Kidney epithelial cell (primary cell): ENCODE data around the gene ZWILCH. TPM values are rescaled to one million over a fixed set of nuclear protein-coding genes. Genes with fewer than 3 reads are reported as not detected.

ENCODE experiments used
- DNase-seq: peaks from one replicate; pipeline ENCODE4 v3.0.0-alpha.2; 2010; ENCODE audit warnings: low read depth
- H3K27me3 ChIP-seq: 2 replicates; pipeline ENCODE4 v1.6.0; 2011; ENCODE audit warnings: low read length; ENCODE audit not compliant: control insufficient read depth, insufficient read depth
- H3K36me3 ChIP-seq: 2 replicates; pipeline ENCODE4 v1.5.1; 2011; ENCODE audit warnings: low read length; ENCODE audit not compliant: control insufficient read depth, insufficient read depth
- H3K4me3 ChIP-seq: 2 replicates; pipeline ENCODE4 v1.5.1; 2011; ENCODE audit warnings: low read depth, mild to moderate bottlenecking, control low read depth, low read length
- CTCF ChIP-seq: IDR thresholded peaks from 2 replicates; pipeline ENCODE4 v1.5.1; 2011; ENCODE audit warnings: mild to moderate bottlenecking, moderate library complexity, low read length, control low read depth, inconsistent platforms; ENCODE audit not compliant: insufficient read depth, poor library complexity, severe bottlenecking
- total RNA-seq: library from RNA; depleted of rRNA; stranded (reverse); fragments of >200 nt; gene quantifications from 2 replicates; pipeline ENCODE4 v1.2.3, GENCODE V29; 2015

Gene ZWILCH
- total RNA-seq, 1 donor from 2014 or later, result 11.6 TPM

- DNase-seq, result no peak
Observed at GRCh38 chr15:66595931-66596545, 90.9 kb downstream of the ZWILCH start.

GRCh38 chr15:66598095-66598815 is 93.1 kb downstream of the ZWILCH start:
- H3K36me3 ChIP-seq, result no peaks in the 10 kb centered on the region
- TF ChIP-seq CTCF, result no peak
- H3K4me3 ChIP-seq, result no peak overlapping the region
- H3K27me3 ChIP-seq, result no peaks in the 10 kb centered on the region
- no peak for DNase-seq

More at GRCh38 chr15:66595931-66596545, 90.9 kb downstream of the ZWILCH start:
- TF ChIP-seq CTCF, result no peak
- Histone ChIP-seq H3K27me3 (no peaks in the 10 kb centered on the region), H3K36me3 (no peaks in the 10 kb centered on the region), H3K4me3 (no peak overlapping the region)

Other genes starting within 250 kb of the ZWILCH start
- 7.7 and 12.4 TPM in 2 replicates for gene DIS3L, start 211.8 kb upstream of the ZWILCH start, total RNA-seq
- 9.8 and 9.9 TPM in 2 replicates for gene TIPIN, start 148.6 kb upstream of the ZWILCH start, total RNA-seq
- 51.9 and 62.0 TPM in 2 replicates for gene MAP2K1, start 118.4 kb upstream of the ZWILCH start, total RNA-seq
- gene SNAPC5, start 7.6 kb upstream of the ZWILCH start, total RNA-seq, result 10.1 and 26.2 TPM in 2 replicates
- 6,900 and 7,468 TPM in 2 replicates for gene RPL4, start 471 bp upstream of the ZWILCH start, total RNA-seq
- 0.68 TPM in 1 of 2 replicates, not detected in the other for gene LCTL, start 60.7 kb downstream of the ZWILCH start, total RNA-seq
- gene SMAD6, start 196.9 kb downstream of the ZWILCH start, total RNA-seq, result 8.3 and 9.0 TPM in 2 replicates